RWPE2 (cell line): ENCODE results near the gene UGT2A2.

Experiments used
- ATAC-seq: fragments of 200-7000 bp; cut with Tn5 transposase; 3 replicates; pipeline ENCODE4 v1.9.1; 2021; ENCODE audit warnings: low read depth
- DNase-seq: peaks from one replicate; pipeline ENCODE4 v3.0.0-alpha.2; 2020; ENCODE audit warnings: low spot score
- H3K27ac ChIP-seq: fragments of 450-650 bp; 2 replicates; pipeline ENCODE4 v1.5.1; 2017; ENCODE audit warnings: mild to moderate bottlenecking; ENCODE audit not compliant: poor library complexity, severe bottlenecking
- H3K27me3 ChIP-seq: fragments of 250-450 bp; sonication (Bioruptor Pico); 2 replicates; pipeline ENCODE4 v1.5.1; 2021; ENCODE audit warnings: mild to moderate bottlenecking, moderate library complexity; ENCODE audit not compliant: insufficient read depth, poor library complexity, severe bottlenecking
- H3K36me3 ChIP-seq: fragments of 250-450 bp; sonication (Bioruptor Pico); 2 replicates; pipeline ENCODE4 v1.5.1; 2020; ENCODE audit warnings: low read depth, mild to moderate bottlenecking, moderate library complexity
- H3K4me1 ChIP-seq: fragments of 250-450 bp; sonication (Bioruptor Pico); 2 replicates; pipeline ENCODE4 v1.5.1; 2021; ENCODE audit warnings: mild to moderate bottlenecking, moderate library complexity; ENCODE audit not compliant: insufficient read depth, poor library complexity, severe bottlenecking
- H3K4me3 ChIP-seq: fragments of 250-450 bp; sonication (Bioruptor Pico); 2 replicates; pipeline ENCODE4 v1.5.1; 2021; ENCODE audit warnings: mild to moderate bottlenecking, moderate library complexity; ENCODE audit not compliant: severe bottlenecking
- H3K9me3 ChIP-seq: fragments of 250-450 bp; sonication (Bioruptor Pico); 2 replicates; pipeline ENCODE4 v1.5.1; 2021; ENCODE audit warnings: mild to moderate bottlenecking, moderate library complexity; ENCODE audit not compliant: severe bottlenecking
- TF ChIP-seq, protein P1 (sequence below): fragments of 450-650 bp; IDR thresholded peaks from one replicate; pipeline ENCODE4 v1.5.1; 2017; ENCODE audit warnings: mild to moderate bottlenecking, moderate library complexity; ENCODE audit not compliant: poor library complexity, severe bottlenecking

UGT2A2 gene

DNA sequence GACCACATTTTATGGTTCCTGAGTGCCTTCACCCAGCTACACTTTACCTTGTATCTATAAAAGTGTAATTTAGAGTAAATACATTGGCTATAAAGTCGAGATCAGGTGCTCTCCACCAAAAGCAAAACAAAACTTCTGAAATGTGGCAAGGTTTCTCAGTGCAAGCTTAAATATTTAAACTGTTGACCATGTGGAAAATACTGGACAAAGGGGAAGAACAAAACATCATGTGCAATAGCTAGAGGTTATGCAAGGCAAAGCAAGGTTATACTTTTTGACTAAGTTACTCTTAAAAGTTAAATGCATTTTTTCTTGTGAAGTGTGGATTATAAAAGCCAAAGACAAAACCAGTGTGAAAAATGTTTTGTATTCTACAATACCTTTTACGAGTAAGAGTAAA is 55.9 kb downstream of the UGT2A2 start:
- TF ChIP-seq, protein P1, sequence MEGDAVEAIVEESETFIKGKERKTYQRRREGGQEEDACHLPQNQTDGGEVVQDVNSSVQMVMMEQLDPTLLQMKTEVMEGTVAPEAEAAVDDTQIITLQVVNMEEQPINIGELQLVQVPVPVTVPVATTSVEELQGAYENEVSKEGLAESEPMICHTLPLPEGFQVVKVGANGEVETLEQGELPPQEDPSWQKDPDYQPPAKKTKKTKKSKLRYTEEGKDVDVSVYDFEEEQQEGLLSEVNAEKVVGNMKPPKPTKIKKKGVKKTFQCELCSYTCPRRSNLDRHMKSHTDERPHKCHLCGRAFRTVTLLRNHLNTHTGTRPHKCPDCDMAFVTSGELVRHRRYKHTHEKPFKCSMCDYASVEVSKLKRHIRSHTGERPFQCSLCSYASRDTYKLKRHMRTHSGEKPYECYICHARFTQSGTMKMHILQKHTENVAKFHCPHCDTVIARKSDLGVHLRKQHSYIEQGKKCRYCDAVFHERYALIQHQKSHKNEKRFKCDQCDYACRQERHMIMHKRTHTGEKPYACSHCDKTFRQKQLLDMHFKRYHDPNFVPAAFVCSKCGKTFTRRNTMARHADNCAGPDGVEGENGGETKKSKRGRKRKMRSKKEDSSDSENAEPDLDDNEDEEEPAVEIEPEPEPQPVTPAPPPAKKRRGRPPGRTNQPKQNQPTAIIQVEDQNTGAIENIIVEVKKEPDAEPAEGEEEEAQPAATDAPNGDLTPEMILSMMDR = no peak
- Histone ChIP-seq H3K4me1 (no peaks in the 10 kb centered on the region), H3K36me3 (no peaks in the 10 kb centered on the region), H3K4me3 (no peak overlapping the region), H3K27me3 (no peaks in the 10 kb centered on the region), H3K9me3 (no peaks in the 10 kb centered on the region), H3K27ac (no peak overlapping the region)
- DNase-seq (no peak), ATAC-seq (no peak)

DNA sequence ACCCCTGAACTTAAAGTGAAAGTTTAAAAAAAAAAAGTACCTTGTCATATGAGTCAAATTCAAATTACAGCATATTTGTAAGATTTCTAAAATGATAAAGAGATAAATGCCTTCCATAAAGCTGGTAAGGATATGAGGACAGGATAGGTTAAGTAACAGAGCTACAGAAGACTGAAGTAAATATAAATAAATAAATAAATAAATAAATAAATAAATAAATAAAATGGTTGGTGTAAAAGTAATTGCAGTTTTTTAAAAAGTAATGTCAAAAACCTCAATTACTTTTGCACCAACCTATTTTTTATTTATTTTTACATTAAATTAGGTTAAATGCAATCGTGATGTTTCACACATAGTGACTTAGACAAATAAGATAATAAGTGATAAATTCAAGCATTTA is 62.2 kb downstream of the UGT2A2 start:
- no peak for ATAC-seq
- H3K9me3 ChIP-seq = no peaks in the 10 kb centered on the region
- H3K27ac ChIP-seq = no peak overlapping the region
- no peak overlapping the region for H3K4me3 ChIP-seq
- DNase-seq = no peak
- no peaks in the 10 kb centered on the region for H3K36me3 ChIP-seq
- TF ChIP-seq, protein P1 = no peak
- no peaks in the 10 kb centered on the region for H3K4me1 ChIP-seq
- H3K27me3 ChIP-seq = no peaks in the 10 kb centered on the region

DNA sequence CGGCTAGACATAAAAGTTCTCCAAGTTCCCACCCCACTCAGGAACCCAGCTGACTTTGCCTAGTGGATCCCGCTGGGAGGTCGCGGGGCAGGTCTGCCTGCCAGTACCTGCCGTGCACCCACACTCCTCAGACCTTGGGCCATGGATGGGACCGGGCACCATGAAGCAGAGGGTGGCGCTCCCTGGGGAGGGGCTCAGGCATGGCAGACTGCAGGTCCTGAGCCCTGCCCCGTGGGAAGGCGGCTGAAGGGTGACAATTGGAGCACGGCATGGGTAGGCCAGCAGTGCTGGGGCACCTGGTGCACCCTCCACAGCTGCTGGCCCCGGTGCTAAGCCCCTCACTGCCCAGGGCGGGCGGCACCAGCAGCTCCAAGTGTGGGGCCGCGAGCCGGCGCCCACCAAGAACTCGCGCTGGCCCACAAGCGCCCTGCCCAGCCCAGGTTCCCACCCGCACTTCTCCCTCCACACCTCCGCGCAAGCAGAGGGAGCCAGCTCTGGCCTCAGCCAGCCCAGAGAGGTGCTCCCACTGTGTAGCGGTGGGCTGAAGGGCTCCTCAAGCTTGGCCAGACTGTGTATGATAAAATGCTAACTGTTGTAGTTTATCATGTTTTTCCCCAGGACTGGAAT is 63.1 kb downstream of the UGT2A2 start:
- no peak for DNase-seq
- Histone ChIP-seq H3K27ac (no peak overlapping the region), H3K4me1 (no peaks in the 10 kb centered on the region), H3K36me3 (no peaks in the 10 kb centered on the region), H3K27me3 (no peaks in the 10 kb centered on the region), H3K4me3 (no peak overlapping the region), H3K9me3 (no peaks in the 10 kb centered on the region)
- ATAC-seq = no peak
- TF ChIP-seq, protein P1 = no peak

DNA sequence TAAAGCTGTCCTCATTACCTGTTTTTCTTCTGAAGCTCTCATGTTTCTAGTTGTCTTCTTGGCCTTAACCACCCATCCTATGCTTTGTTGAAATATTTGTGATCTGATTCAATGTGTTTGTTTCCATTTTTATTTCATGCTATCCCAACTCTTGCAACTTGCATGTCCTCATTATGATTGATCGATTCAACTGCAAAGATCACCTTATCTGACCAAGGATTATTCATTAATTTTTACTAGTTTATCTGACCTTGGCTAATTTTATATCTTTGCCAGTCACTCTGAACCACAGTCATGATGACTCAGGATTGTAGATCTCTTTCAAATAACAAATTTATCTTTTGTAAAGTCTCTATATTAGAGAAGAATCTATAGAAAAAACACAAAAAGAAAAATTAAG is 70.7 kb downstream of the UGT2A2 start:
- ATAC-seq = no peak
- H3K4me3 ChIP-seq = no peak overlapping the region
- DNase-seq = no peak
- no peaks in the 10 kb centered on the region for H3K4me1 ChIP-seq
- no peaks in the 10 kb centered on the region for H3K9me3 ChIP-seq
- H3K36me3 ChIP-seq = no peaks in the 10 kb centered on the region
- TF ChIP-seq, protein P1 = no peak
- H3K27ac ChIP-seq = no peak overlapping the region
- no peaks in the 10 kb centered on the region for H3K27me3 ChIP-seq

DNA sequence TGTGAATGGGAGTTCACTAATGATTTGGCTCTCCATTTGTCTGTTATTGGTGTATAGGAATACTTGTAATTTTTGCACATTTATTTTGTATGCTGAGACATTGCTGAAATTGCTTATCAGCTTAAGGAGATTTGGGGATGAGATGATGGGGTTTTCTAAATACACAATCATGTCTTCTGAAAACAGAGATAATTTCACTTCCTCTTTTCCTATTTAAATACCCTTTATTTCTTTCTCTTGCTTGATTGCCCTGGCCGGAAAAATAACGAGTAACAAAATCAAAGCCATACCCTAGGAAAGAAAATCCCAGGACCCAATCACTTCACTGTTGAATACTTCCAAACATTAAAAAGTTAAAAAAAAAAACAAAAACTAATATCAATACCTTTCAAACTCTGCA is 76.0 kb downstream of the UGT2A2 start:
- DNase-seq (no peak), ATAC-seq (no peak)
- Histone ChIP-seq H3K36me3 (no peaks in the 10 kb centered on the region), H3K27ac (no peak overlapping the region), H3K9me3 (no peaks in the 10 kb centered on the region), H3K27me3 (no peaks in the 10 kb centered on the region), H3K4me1 (no peaks in the 10 kb centered on the region), H3K4me3 (no peak overlapping the region)
- TF ChIP-seq, protein P1 = no peak
